Vagina (tissue), 2 donors: ENCODE results near the gene PRR23B.

Source experiments
- POLR2A ChIP-seq, 2 donors: fragments of 450-650 bp; IDR thresholded peaks; one replicate each; pipeline ENCODE4 v1.6.1; 2017; ENCODE audit warnings: antibody characterized with exemption in 2 of 2, mild to moderate bottlenecking in 2 of 2, moderate library complexity in 2 of 2
- POLR2AphosphoS5 ChIP-seq, 2 donors: sonication (generic); formaldehyde crosslinking; IDR thresholded peaks; one replicate each; pipeline ENCODE4 v1.9.0; 2017; ENCODE audit warnings: antibody characterized with exemption in 2 of 2, mild to moderate bottlenecking in 2 of 2, low read depth in 1 of 2; ENCODE audit not compliant: insufficient read depth in 1 of 2
- TF ChIP-seq, protein P1 (sequence below), 3 experiments: fragments of 450-650 bp in 2 of 3; fragments of 200-600 bp in 1 of 3; sonication (generic) in 1 of 3; IDR thresholded peaks; one replicate each; pipeline ENCODE4 v1.5.1; 2017 to 2019; ENCODE audit warnings: antibody characterized with exemption in 3 of 3, mild to moderate bottlenecking in 2 of 3, moderate library complexity in 2 of 3

DNA sequence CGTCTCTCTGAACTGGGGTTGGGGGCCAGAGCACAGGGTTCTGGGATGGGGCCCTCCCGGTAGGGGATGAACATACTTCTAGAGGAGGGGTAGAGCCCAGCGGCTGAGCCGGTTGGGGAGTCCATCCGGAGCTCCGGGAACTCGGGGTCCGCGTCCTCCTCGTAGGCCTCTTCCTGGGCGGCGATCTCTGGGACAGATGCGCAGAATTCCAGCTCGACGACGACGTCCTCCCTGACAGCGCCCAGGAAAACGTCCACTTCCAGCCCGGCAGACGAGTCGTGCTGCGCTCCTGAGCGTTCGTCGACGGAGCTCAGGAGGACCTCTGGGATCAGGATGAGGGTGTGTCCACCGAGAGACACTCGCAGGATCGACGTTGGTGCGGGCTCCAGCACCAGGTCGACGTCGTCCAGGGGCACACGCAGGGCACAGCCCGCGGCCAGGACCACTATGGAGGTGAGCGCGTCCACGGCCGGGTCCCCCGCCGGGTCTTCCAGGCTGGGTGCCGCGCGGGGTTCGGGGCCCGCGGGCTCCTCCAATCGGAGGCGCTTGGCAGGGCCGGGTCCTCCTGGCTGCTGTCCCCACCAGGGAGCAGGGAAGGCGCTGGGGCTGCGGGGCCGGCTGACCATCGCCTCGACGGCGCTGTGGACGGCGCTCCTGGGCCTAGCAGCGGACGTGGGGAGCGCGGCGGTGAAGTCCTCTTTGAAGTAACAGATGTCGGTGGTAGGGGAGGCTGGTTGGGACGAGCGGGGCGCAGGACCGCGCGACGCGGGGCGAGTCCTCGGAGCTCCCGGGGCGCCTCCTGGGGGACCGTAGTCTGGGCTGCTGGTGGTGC is 474 bp downstream of the PRR23B start:
- TF ChIP-seq POLR2A (IDR thresholded peaks at IDR 0.05) (no peak), POLR2AphosphoS5 (IDR thresholded peaks at IDR 0.05; ENCODE audit: insufficient read depth in 1 of 2, low read depth in 1 of 2) (no peak)
- TF ChIP-seq, protein P1, sequence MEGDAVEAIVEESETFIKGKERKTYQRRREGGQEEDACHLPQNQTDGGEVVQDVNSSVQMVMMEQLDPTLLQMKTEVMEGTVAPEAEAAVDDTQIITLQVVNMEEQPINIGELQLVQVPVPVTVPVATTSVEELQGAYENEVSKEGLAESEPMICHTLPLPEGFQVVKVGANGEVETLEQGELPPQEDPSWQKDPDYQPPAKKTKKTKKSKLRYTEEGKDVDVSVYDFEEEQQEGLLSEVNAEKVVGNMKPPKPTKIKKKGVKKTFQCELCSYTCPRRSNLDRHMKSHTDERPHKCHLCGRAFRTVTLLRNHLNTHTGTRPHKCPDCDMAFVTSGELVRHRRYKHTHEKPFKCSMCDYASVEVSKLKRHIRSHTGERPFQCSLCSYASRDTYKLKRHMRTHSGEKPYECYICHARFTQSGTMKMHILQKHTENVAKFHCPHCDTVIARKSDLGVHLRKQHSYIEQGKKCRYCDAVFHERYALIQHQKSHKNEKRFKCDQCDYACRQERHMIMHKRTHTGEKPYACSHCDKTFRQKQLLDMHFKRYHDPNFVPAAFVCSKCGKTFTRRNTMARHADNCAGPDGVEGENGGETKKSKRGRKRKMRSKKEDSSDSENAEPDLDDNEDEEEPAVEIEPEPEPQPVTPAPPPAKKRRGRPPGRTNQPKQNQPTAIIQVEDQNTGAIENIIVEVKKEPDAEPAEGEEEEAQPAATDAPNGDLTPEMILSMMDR (IDR thresholded peaks at IDR 0.05), result no peak
